Ishikawa (cell line): Measurements from ENCODE around the gene TGM5.

Source experiments
- CEBPB ChIP-seq: IDR thresholded peaks from 2 replicates; pipeline ENCODE4 v1.6.1; 2012
- CREB1 ChIP-seq: IDR thresholded peaks from 2 replicates; pipeline ENCODE4 v1.6.1; 2012; ENCODE audit warnings: low read depth
- EGR1 ChIP-seq: IDR thresholded peaks from 2 replicates; pipeline ENCODE4 v1.6.1; 2012
- EP300 ChIP-seq: IDR thresholded peaks from 2 replicates; pipeline ENCODE4 v1.6.1; 2012; ENCODE audit warnings: borderline replicate concordance
- FOXM1 ChIP-seq: IDR thresholded peaks from 2 replicates; pipeline ENCODE4 v1.6.1; 2012; ENCODE audit warnings: low read depth, borderline replicate concordance
- MAX ChIP-seq: IDR thresholded peaks from 2 replicates; pipeline ENCODE4 v1.6.1; 2012
- NFIC ChIP-seq: IDR thresholded peaks from 2 replicates; pipeline ENCODE4 v1.6.1; 2012
- RAD21 ChIP-seq: IDR thresholded peaks from 2 replicates; pipeline ENCODE4 v1.6.1; 2012; ENCODE audit warnings: low read depth
- TAF1 ChIP-seq: IDR thresholded peaks from 2 replicates; pipeline ENCODE4 v1.6.1; 2012; ENCODE audit warnings: low read depth, mild to moderate bottlenecking
- TCF12 ChIP-seq: IDR thresholded peaks from 2 replicates; pipeline ENCODE4 v1.6.1; 2012; ENCODE audit warnings: low read depth
- TEAD4 ChIP-seq: IDR thresholded peaks from 2 replicates; pipeline ENCODE4 v1.6.1; 2012
- YY1 ChIP-seq: IDR thresholded peaks from 2 replicates; pipeline ENCODE4 v1.6.1; 2012; ENCODE audit warnings: low read depth
- ZBTB7A ChIP-seq: IDR thresholded peaks from 2 replicates; pipeline ENCODE4 v1.6.1; 2012; ENCODE audit warnings: low read depth
- TF ChIP-seq, protein P1 (sequence below): IDR thresholded peaks from 2 replicates; pipeline ENCODE4 v1.6.1; 2012; ENCODE audit warnings: low read depth, mild to moderate bottlenecking
- TF ChIP-seq, protein P2 (sequence below): IDR thresholded peaks from 2 replicates; pipeline ENCODE4 v1.6.1; 2012

Gene TGM5

GRCh38 chr15:43204016-43204901 lies 62.5 kb downstream of the TGM5 start:
- TF ChIP-seq, protein P1, sequence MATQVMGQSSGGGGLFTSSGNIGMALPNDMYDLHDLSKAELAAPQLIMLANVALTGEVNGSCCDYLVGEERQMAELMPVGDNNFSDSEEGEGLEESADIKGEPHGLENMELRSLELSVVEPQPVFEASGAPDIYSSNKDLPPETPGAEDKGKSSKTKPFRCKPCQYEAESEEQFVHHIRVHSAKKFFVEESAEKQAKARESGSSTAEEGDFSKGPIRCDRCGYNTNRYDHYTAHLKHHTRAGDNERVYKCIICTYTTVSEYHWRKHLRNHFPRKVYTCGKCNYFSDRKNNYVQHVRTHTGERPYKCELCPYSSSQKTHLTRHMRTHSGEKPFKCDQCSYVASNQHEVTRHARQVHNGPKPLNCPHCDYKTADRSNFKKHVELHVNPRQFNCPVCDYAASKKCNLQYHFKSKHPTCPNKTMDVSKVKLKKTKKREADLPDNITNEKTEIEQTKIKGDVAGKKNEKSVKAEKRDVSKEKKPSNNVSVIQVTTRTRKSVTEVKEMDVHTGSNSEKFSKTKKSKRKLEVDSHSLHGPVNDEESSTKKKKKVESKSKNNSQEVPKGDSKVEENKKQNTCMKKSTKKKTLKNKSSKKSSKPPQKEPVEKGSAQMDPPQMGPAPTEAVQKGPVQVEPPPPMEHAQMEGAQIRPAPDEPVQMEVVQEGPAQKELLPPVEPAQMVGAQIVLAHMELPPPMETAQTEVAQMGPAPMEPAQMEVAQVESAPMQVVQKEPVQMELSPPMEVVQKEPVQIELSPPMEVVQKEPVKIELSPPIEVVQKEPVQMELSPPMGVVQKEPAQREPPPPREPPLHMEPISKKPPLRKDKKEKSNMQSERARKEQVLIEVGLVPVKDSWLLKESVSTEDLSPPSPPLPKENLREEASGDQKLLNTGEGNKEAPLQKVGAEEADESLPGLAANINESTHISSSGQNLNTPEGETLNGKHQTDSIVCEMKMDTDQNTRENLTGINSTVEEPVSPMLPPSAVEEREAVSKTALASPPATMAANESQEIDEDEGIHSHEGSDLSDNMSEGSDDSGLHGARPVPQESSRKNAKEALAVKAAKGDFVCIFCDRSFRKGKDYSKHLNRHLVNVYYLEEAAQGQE = no peak
- peak; percentile 57 for TF ChIP-seq RAD21

GRCh38 chr15:43199945-43200488 lies 66.7 kb downstream of the TGM5 start:
- TF ChIP-seq, protein P1 = no peak
- TF ChIP-seq RAD21 (no peak), MAX (no peak), FOXM1 (no peak), TAF1 (no peak), ZBTB7A (no peak), CREB1 (no peak), EGR1 (no peak), CEBPB (no peak), EP300 (no peak), YY1 (no peak), NFIC (no peak), TCF12 (no peak), TEAD4 (no peak)
- TF ChIP-seq, protein P2, sequence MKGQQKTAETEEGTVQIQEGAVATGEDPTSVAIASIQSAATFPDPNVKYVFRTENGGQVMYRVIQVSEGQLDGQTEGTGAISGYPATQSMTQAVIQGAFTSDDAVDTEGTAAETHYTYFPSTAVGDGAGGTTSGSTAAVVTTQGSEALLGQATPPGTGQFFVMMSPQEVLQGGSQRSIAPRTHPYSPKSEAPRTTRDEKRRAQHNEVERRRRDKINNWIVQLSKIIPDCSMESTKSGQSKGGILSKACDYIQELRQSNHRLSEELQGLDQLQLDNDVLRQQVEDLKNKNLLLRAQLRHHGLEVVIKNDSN = no peak

DNA sequence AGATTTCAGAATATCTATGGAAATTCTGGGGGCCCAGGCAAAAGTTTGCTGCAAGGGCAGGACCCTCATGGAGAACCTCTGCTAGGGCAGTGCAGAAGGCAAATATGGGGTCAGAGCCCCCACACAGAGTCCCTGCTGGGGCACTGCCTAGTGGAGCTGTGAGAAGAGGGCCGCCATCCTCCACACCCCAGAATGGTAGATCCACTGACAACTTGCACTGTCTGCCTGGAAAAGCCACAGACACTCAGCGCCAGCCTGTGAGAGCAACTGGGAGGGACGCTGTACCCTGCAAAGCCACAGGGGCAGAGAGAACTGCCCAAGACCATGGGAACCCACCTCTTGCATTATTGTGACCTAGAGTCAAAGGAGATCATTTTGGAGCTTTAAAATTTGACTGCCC lies 67.7 kb downstream of the TGM5 start:
- TF ChIP-seq RAD21 (no peak), NFIC (no peak), YY1 (no peak), TEAD4 (no peak), TAF1 (no peak), CEBPB (no peak), TCF12 (no peak), CREB1 (no peak), FOXM1 (no peak), ZBTB7A (no peak), EGR1 (no peak), MAX (no peak)
- TF ChIP-seq, protein P2 = no peak
- TF ChIP-seq, protein P1 = no peak

- no peak for TF ChIP-seq EP300
- TF ChIP-seq RAD21 = no peak
- no peak for TF ChIP-seq TEAD4
- TF ChIP-seq TCF12 = no peak
- TF ChIP-seq FOXM1 = no peak
- TF ChIP-seq, protein P2 = no peak
- no peak for TF ChIP-seq MAX
- no peak for TF ChIP-seq YY1
- no peak for TF ChIP-seq EGR1
- TF ChIP-seq NFIC = no peak
- TF ChIP-seq CEBPB = no peak
- no peak for TF ChIP-seq TAF1
- TF ChIP-seq ZBTB7A = no peak
- no peak for TF ChIP-seq CREB1
- TF ChIP-seq, protein P1 = no peak
Measured at GRCh38 chr15:43196760-43197548, 69.8 kb downstream of the TGM5 start.
